HEK293 (cell line): ENCODE measurements around the gene DNAJC5.

Source experiments
- CTCF ChIA-PET: fragments of 350-600 bp; formaldehyde crosslinking; extraction: SDS; loops from one replicate; lab custom pipeline; 2021; ENCODE audit warnings: antibody characterized with exemption; lab: Yijun Ruan, JAX
- POLR2A ChIA-PET: fragments of 300-600 bp; formaldehyde crosslinking; extraction: SDS; loops from one replicate; lab custom pipeline; 2020; ENCODE audit warnings: antibody characterized with exemption, inconsistent platforms; lab: Yijun Ruan, JAX
- H3K27ac ChIP-seq: fragments of 200-500 bp; sonication (Bioruptor generic); 2 replicates; pipeline ENCODE4 v1.5.1; 2014; ENCODE audit warnings: low read depth, low read length, control low read depth, inconsistent platforms; ENCODE audit errors: extremely low read depth
- H3K36me3 ChIP-seq, 2 experiments: fragments of 200-500 bp in 1 of 2; sonication (Bioruptor generic) in 1 of 2; 1 replicate in 1 of 2; 2 replicates in 1 of 2; pipeline ENCODE4 v1.5.1; 2014 to 2017; ENCODE audit warnings: inconsistent platforms in 2 of 2, low read length in 2 of 2; ENCODE audit not compliant: control insufficient read depth in 2 of 2, insufficient read depth in 1 of 2
- H3K4me1 ChIP-seq: fragments of 200-500 bp; sonication (Bioruptor generic); 2 replicates; pipeline ENCODE4 v1.5.1; 2014; ENCODE audit warnings: mild to moderate bottlenecking, low read length, inconsistent platforms; ENCODE audit not compliant: control insufficient read depth, insufficient read depth
- H3K4me3 ChIP-seq: 2 replicates; pipeline ENCODE4 v1.5.1; 2011; ENCODE audit warnings: low read depth, mild to moderate bottlenecking, control low read depth, low read length, moderate library complexity
- H3K9me3 ChIP-seq: fragments of 200-500 bp; sonication (Bioruptor generic); 2 replicates; pipeline ENCODE4 v1.5.1; 2014; ENCODE audit warnings: low read depth, low read length, inconsistent platforms; ENCODE audit not compliant: control insufficient read depth, insufficient read depth
- GLIS1 ChIP-seq: fragments of 450-650 bp; formaldehyde crosslinking; IDR thresholded peaks from 2 replicates; pipeline ENCODE4 v1.5.1; 2016; ENCODE audit warnings: missing biosample characterization, missing genetic modification characterization
- KLF1 ChIP-seq: fragments of 450-650 bp; formaldehyde crosslinking; IDR thresholded peaks from 2 replicates; pipeline ENCODE4 v1.5.1; 2016; ENCODE audit warnings: missing biosample characterization, missing genetic modification characterization
- ZBTB1 ChIP-seq: fragments of 450-650 bp; formaldehyde crosslinking; IDR thresholded peaks from 2 replicates; pipeline ENCODE4 v1.5.1; 2016; ENCODE audit warnings: missing biosample characterization, missing genetic modification characterization
- ZFHX2 ChIP-seq: fragments of 450-650 bp; formaldehyde crosslinking; conservative IDR thresholded peaks from 2 replicates; pipeline ENCODE4 v1.5.1; 2016; ENCODE audit warnings: missing biosample characterization, missing genetic modification characterization
- ZNF2 ChIP-seq: fragments of 450-650 bp; formaldehyde crosslinking; IDR thresholded peaks from 2 replicates; pipeline ENCODE4 v1.5.1; 2016; ENCODE audit warnings: missing biosample characterization, missing genetic modification characterization
- ZNF223 ChIP-seq: fragments of 450-650 bp; formaldehyde crosslinking; IDR thresholded peaks from 2 replicates; pipeline ENCODE4 v1.5.1; 2016; ENCODE audit warnings: missing biosample characterization, missing genetic modification characterization
- ZNF302 ChIP-seq: fragments of 450-650 bp; formaldehyde crosslinking; IDR thresholded peaks from 2 replicates; pipeline ENCODE4 v1.5.1; 2016; ENCODE audit warnings: missing biosample characterization, missing genetic modification characterization, low read depth
- ZNF341 ChIP-seq: fragments of 450-650 bp; formaldehyde crosslinking; IDR thresholded peaks from 2 replicates; pipeline ENCODE4; 2016; ENCODE audit warnings: low read depth, missing biosample characterization, missing genetic modification characterization
- ZNF624 ChIP-seq: fragments of 450-650 bp; formaldehyde crosslinking; IDR thresholded peaks from 2 replicates; pipeline ENCODE4 v1.5.1; 2017; ENCODE audit warnings: missing biosample characterization, missing genetic modification characterization
- ZNF629 ChIP-seq: fragments of 450-650 bp; formaldehyde crosslinking; IDR thresholded peaks from 2 replicates; pipeline ENCODE4 v1.5.1; 2017; ENCODE audit warnings: missing biosample characterization, missing genetic modification characterization
- ZNF658 ChIP-seq: fragments of 450-650 bp; formaldehyde crosslinking; IDR thresholded peaks from 2 replicates; pipeline ENCODE4; 2016; ENCODE audit warnings: missing biosample characterization, missing genetic modification characterization
- ZNF830 ChIP-seq: fragments of 450-650 bp; IDR thresholded peaks from 2 replicates; pipeline ENCODE4 v1.5.0; 2018; ENCODE audit warnings: missing biosample characterization, missing genetic modification characterization, low read depth, mild to moderate bottlenecking, moderate library complexity
- ZNF837 ChIP-seq: fragments of 450-650 bp; formaldehyde crosslinking; IDR thresholded peaks from 2 replicates; pipeline ENCODE4 v1.5.1; 2016; ENCODE audit warnings: missing biosample characterization, missing genetic modification characterization
- TF ChIP-seq, protein P1 (sequence below): fragments of 450-650 bp; formaldehyde crosslinking; IDR thresholded peaks from 2 replicates; pipeline ENCODE4 v1.5.1; 2016; ENCODE audit warnings: missing biosample characterization, missing genetic modification characterization
- TF ChIP-seq, protein P2 (sequence below): fragments of 450-650 bp; formaldehyde crosslinking; IDR thresholded peaks from 2 replicates; pipeline ENCODE4 v1.5.1; 2016; ENCODE audit warnings: missing biosample characterization, missing genetic modification characterization
- TF ChIP-seq, protein P3 (sequence below): fragments of 450-650 bp; formaldehyde crosslinking; IDR thresholded peaks from 2 replicates; pipeline ENCODE4 v1.5.1; 2016; ENCODE audit warnings: missing biosample characterization, missing genetic modification characterization, low read depth

DNAJC5 gene

DNA sequence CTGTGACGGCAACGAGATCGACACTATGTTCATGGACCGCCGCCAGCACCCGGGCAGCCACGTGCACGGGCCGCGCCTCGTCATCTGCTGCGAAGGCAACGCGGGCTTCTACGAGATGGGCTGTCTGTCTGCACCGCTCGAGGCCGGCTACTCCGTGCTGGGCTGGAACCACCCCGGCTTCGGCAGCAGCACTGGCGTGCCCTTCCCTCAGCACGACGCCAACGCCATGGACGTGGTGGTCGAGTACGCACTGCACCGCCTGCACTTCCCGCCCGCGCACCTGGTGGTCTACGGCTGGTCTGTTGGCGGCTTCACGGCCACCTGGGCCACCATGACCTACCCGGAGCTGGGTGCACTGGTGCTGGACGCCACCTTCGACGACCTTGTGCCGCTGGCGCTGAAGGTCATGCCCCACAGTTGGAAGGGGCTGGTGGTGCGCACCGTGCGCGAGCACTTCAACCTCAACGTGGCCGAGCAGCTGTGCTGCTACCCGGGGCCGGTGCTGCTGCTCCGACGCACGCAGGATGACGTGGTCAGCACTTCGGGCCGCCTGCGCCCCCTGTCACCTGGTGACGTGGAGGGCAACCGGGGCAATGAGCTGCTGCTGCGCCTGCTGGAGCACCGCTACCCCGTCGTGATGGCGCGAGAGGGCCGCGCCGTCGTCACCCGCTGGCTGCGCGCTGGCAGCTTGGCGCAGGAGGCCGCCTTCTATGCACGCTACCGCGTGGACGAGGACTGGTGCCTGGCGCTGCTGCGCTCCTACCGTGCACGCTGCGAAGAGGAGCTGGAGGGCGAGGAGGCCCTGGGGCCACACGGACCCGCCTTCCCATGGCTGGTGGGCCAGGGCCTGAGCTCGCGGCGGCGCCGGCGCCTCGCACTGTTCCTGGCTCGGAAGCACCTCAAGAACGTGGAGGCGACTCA is 32.7 kb upstream of the DNAJC5 start:
- Histone ChIP-seq H3K9me3 (no peaks in the 10 kb centered on the region), H3K4me1 (no peaks in the 10 kb centered on the region), H3K27ac (no peak overlapping the region), H3K36me3 (peaks cover 0 to 22% of the 10 kb centered on the region in 2 experiments; a peak in 2 of 3 replicates), H3K4me3 (no peak overlapping the region)
- ChIA-PET POLR2A (interaction anchor here (0.6 kb wide), 1 partner anchor 11 kb away, joined by 3 read pairs; no protein-coding TSS in a partner anchor), CTCF (interaction anchor here (0.7 kb wide), 1 partner anchor 120 kb away, joined by 3 read pairs; no protein-coding TSS in a partner anchor)
- TF ChIP-seq, protein P1, sequence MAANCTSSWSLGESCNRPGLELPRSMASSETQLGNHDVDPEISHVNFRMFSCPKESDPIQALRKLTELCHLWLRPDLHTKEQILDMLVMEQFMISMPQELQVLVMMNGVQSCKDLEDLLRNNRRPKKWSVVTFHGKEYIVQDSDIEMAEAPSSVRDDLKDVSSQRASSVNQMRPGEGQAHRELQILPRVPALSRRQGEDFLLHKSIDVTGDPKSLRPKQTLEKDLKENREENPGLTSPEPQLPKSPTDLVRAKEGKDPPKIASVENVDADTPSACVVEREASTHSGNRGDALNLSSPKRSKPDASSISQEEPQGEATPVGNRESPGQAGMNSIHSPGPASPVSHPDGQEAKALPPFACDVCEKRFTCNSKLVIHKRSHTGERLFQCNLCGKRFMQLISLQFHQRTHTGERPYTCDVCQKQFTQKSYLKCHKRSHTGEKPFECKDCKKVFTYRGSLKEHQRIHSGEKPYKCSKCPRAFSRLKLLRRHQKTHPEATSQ = no peak
- no peak for TF ChIP-seq ZNF837 (tag by site-specific recombination)
- TF ChIP-seq ZFHX2 = no peak
- no peak for TF ChIP-seq ZNF658
- TF ChIP-seq ZNF302 = no peak
- TF ChIP-seq, protein P2, sequence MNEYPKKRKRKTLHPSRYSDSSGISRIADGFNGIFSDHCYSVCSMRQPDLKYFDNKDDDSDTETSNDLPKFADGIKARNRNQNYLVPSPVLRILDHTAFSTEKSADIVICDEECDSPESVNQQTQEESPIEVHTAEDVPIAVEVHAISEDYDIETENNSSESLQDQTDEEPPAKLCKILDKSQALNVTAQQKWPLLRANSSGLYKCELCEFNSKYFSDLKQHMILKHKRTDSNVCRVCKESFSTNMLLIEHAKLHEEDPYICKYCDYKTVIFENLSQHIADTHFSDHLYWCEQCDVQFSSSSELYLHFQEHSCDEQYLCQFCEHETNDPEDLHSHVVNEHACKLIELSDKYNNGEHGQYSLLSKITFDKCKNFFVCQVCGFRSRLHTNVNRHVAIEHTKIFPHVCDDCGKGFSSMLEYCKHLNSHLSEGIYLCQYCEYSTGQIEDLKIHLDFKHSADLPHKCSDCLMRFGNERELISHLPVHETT = no peak
- no peak for TF ChIP-seq ZBTB1
- no peak for TF ChIP-seq ZNF629
- no peak for TF ChIP-seq ZNF2 (tag by site-specific recombination)

DNA sequence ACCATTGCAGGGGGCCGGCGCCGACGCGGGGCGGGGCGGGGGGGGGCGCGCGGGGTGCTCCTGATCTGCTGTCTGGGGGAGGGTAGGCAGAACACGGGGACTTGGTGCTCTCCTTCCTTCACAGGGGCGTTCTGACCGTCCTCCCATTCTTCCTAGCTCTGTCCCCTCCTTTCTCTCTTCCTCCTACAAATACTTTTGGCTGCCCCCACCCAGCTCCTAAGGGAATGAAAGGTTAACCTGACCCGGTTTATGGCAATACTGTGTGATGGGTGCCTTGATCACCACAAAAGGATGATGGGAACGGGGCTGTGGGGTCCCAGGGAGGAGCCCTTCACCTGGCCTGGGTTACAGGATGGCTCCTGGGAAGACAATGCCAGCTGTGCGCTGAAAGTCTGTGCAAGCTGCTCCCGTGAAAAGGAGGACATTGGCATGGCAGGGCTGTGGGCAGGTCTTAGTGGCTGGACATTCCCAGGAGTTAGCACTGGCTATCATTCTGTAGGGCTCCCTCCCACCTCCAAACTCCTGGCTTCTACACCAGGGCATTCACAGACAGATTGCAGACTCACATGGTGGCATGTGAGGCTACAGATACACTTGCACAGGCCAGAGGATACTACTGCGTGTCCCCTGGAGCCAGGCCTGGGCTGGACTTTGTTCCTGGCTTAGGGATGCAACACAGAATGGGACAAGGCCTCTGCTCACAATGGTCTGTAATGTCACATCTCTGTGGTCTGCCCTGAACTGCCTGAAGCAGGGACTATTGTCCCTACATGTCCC is 31.7 kb upstream of the DNAJC5 start:
- Histone ChIP-seq H3K4me3 (no peak overlapping the region; the same call in 1 of the 2 replicates), H3K27ac (peak overlapping the region; percentile 67), H3K36me3 (peaks cover 0 to 25% of the 10 kb centered on the region in 2 experiments; a peak in 2 of 3 replicates), H3K9me3 (no peaks in the 10 kb centered on the region), H3K4me1 (no peaks in the 10 kb centered on the region)
- no peak for TF ChIP-seq ZNF341
- TF ChIP-seq, protein P3, sequence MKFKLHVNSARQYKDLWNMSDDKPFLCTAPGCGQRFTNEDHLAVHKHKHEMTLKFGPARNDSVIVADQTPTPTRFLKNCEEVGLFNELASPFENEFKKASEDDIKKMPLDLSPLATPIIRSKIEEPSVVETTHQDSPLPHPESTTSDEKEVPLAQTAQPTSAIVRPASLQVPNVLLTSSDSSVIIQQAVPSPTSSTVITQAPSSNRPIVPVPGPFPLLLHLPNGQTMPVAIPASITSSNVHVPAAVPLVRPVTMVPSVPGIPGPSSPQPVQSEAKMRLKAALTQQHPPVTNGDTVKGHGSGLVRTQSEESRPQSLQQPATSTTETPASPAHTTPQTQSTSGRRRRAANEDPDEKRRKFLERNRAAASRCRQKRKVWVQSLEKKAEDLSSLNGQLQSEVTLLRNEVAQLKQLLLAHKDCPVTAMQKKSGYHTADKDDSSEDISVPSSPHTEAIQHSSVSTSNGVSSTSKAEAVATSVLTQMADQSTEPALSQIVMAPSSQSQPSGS (tag by site-specific recombination) = no peak
- TF ChIP-seq ZNF830 (tag by site-specific recombination) = no peak
- TF ChIP-seq ZNF223 (tag by site-specific recombination) = no peak
- no peak for TF ChIP-seq ZNF624 (tag by site-specific recombination)
- TF ChIP-seq GLIS1 = no peak
- TF ChIP-seq KLF1 (tag by site-specific recombination) = no peak
- CTCF ChIA-PET = interaction anchor here (0.7 to 1.3 kb wide), 4 partner anchors 62 to 110 kb away, joined by 3 to 5 read pairs (median 4); no protein-coding TSS in a partner anchor
- POLR2A ChIA-PET = interaction anchor here (0.6 to 3.4 kb wide), 5 partner anchors 7 to 155 kb away, joined by 3 to 16 read pairs (median 6); partner anchors contain the start of genes ARFRP1 and ZGPAT
